ENCODE measurements around the gene RNF115.

Gene RNF115

DNA sequence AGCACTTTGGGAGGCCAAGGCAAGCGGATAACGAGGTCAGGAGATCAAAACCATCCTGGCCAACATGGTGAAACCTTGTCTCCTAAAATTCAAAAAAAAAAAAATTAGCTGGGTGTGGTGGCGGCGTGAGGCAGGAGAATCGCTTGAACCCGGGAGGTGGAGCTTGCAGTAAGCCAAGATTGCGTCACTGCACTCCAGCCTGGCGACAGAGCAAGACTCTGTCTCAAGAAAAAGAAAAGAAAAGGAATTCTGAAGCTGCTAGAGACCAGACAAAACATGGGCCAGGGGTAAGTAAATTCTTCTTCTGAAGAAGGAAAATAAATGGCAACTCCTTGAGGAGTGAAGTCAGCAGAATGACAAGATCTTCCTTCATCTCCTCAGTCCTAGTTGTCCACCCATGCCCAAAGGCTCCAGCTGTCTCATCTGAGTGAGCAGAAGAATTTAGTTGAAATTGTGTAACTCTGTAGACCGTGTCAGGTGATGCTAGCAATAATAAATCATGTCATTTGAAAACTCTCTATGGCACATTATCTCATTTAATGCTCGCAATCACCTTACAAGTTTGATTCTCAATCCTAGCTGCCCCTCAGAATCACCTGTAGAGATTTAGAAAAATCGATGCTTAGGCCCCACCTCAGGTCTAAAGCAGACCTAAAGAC is 131.0 kb downstream of the RNF115 start:
- Histone ChIP-seq H3K4me2 (ENCODE audit: insufficient read depth, low read length, poor library complexity, severe bottlenecking) (no peak overlapping the region), H3K9ac (ENCODE audit: low read depth, low read length, poor library complexity) (no peak overlapping the region), H3K36me3 (replicated peaks in 1 of 2; ENCODE audit: control insufficient read depth in 2 of 2, insufficient read depth in 2 of 2, low read length in 2 of 2) (no peaks in the 10 kb centered on the region), H2BK12ac (ENCODE audit: low read length) (no peak overlapping the region), H2AFZ (ENCODE audit: low read length) (no peak overlapping the region), H3K23ac (ENCODE audit: low read depth, low read length, poor library complexity) (no peak overlapping the region), H2BK5ac (ENCODE audit: low read length) (no peak overlapping the region), H3K18ac (ENCODE audit: low read length) (no peak overlapping the region), H3K14ac (ENCODE audit: low read length) (no peak overlapping the region), H3K9me3 (replicated peaks in 1 of 2; ENCODE audit: control insufficient read depth in 2 of 2, insufficient read depth in 1 of 2, low read depth in 1 of 2, low read length in 2 of 2) (no peaks in the 10 kb centered on the region), H3K79me1 (ENCODE audit: low read depth, low read length) (no peaks in the 10 kb centered on the region), H3K4me3 (ENCODE audit: low read length in 2 of 2) (no peak overlapping the region), H3K4ac (ENCODE audit: low read length) (no peak overlapping the region), H4K91ac (ENCODE audit: low read depth, low read length, poor library complexity) (no peak overlapping the region), H3K4me1 (ENCODE audit: control insufficient read depth in 2 of 2, insufficient read depth in 1 of 2, low read depth in 1 of 2, low read length in 2 of 2) (peaks cover 2 to 5% of the 10 kb centered on the region in 2 donors), H3K27ac (replicated peaks; ENCODE audit: low read length) (no peak overlapping the region), H4K8ac (ENCODE audit: low read depth, low read length) (no peak overlapping the region), H2AK5ac (ENCODE audit: low read depth, low read length) (no peak overlapping the region), H2BK120ac (ENCODE audit: low read depth, low read length) (no peak overlapping the region), H3K27me3 (ENCODE audit: control insufficient read depth in 3 of 3, insufficient read depth in 3 of 3, low read depth in 1 of 3, low read length in 3 of 3) (peaks cover 0 to 4% (median 0%) of the 10 kb centered on the region in 3 experiments), H2BK15ac (ENCODE audit: low read length) (no peak overlapping the region)
- no peak for DNase-seq (ENCODE audit: low spot score)
- no CpG with 5 or more reads among the region's 11 CpGs for WGBS, 2 donors (ENCODE audit: extremely low coverage in 2 of 2, insufficient read length in 2 of 2, insufficient replicate concordance in 1 of 2)

DNA sequence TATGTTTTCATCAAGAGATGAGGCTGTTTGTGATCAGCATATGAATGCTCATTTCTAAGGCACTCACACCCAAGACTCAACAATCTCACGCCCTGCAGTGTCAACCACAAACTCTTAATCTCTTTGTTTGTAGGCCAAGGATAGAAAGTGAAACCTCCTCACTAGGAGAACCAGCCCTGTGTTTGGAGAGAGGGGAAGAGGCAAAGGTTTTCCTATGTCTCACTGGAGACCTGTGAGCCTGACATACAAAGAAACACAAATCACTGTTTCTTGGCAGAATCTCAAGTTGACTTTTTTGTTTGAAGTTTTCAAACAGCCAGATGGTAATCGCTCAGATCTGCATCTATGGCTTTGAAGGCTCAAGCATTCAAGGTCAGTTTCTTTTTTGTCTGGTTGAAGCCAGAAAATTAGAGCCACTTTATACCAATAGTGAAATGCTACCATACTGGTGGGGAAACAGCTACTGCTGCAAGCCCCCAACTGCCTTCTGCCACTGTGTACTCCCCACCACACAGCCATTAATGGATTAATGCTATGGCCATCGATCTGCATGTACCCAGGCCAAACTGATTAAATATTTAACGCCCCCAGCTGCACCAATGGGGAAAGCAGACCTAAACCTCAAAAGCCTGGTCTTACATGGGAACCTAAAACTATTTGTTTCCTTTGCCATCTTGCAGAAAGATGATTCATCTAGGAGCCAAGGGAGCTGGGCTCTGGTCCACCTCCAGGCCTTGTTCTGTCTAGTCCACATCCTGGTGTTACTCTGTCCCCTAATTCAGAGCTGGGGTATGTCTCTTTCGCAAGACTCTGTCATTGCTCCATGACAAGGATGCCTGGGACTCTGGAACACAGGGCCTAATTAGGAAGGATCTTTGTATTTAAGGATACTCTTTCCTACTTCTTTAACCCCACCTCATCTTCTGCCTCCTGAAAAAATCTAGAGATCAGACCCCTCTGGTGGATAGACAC is 133.0 kb downstream of the RNF115 start:
- H3K4ac ChIP-seq (ENCODE audit: low read length): no peak overlapping the region
- H3K23ac ChIP-seq (ENCODE audit: low read depth, low read length, poor library complexity): no peak overlapping the region
- no peak overlapping the region for H2AK5ac ChIP-seq (ENCODE audit: low read depth, low read length)
- no peak overlapping the region for H3K4me2 ChIP-seq (ENCODE audit: insufficient read depth, low read length, poor library complexity, severe bottlenecking)
- no peaks in the 10 kb centered on the region for H3K36me3 ChIP-seq (replicated peaks in 1 of 2; ENCODE audit: control insufficient read depth in 2 of 2, insufficient read depth in 2 of 2, low read length in 2 of 2)
- peaks cover 0 to 5% of the 10 kb centered on the region in 2 donors for H3K4me1 ChIP-seq (ENCODE audit: control insufficient read depth in 2 of 2, insufficient read depth in 1 of 2, low read depth in 1 of 2, low read length in 2 of 2)
- peaks cover 0 to 2% (median 0%) of the 10 kb centered on the region in 3 experiments for H3K27me3 ChIP-seq (ENCODE audit: control insufficient read depth in 3 of 3, insufficient read depth in 3 of 3, low read depth in 1 of 3, low read length in 3 of 3)
- no peak overlapping the region for H2BK5ac ChIP-seq (ENCODE audit: low read length)
- H3K4me3 ChIP-seq (ENCODE audit: low read length in 2 of 2): no peak overlapping the region
- H2BK15ac ChIP-seq (ENCODE audit: low read length): no peak overlapping the region
- no peak overlapping the region for H3K18ac ChIP-seq (ENCODE audit: low read length)
- no CpG with 5 or more reads among the region's 5 CpGs for WGBS, 2 donors (ENCODE audit: extremely low coverage in 2 of 2, insufficient read length in 2 of 2, insufficient replicate concordance in 1 of 2)
- no peak overlapping the region for H2BK12ac ChIP-seq (ENCODE audit: low read length)
- no peak overlapping the region for H2BK120ac ChIP-seq (ENCODE audit: low read depth, low read length)
- H3K9ac ChIP-seq (ENCODE audit: low read depth, low read length, poor library complexity): no peak overlapping the region
- no peak overlapping the region for H4K8ac ChIP-seq (ENCODE audit: low read depth, low read length)
- H3K79me1 ChIP-seq (ENCODE audit: low read depth, low read length): no peaks in the 10 kb centered on the region
- H3K9me3 ChIP-seq (replicated peaks in 1 of 2; ENCODE audit: control insufficient read depth in 2 of 2, insufficient read depth in 1 of 2, low read depth in 1 of 2, low read length in 2 of 2): no peaks in the 10 kb centered on the region
- no peak overlapping the region for H3K14ac ChIP-seq (ENCODE audit: low read length)
- DNase-seq (ENCODE audit: low spot score): no peak
- no peak overlapping the region for H4K91ac ChIP-seq (ENCODE audit: low read depth, low read length, poor library complexity)
- no peak overlapping the region for H2AFZ ChIP-seq (ENCODE audit: low read length)
- H3K27ac ChIP-seq (replicated peaks; ENCODE audit: low read length): no peak overlapping the region

DNA sequence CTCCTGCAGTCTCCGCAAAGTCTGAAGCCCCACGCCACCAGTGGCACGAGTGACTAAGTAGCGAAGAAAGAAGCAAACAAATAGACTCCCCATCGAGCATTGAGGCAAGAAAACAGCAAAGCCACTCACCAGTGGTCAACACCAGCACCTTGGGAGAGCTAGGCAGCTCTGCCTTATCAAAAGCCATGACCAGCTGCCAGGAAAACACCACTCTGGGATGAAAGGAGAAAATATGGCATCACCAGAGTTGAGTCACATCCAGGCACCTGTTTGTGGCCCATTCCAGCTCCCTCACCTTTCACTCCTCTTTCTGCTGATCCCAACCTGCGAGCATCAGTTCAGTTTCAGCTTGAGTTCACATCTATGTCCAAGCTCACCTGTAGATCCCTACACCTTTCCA is 134.0 kb downstream of the RNF115 start:
- H3K4ac ChIP-seq (ENCODE audit: low read length): no peak overlapping the region
- no peak overlapping the region for H3K23ac ChIP-seq (ENCODE audit: low read depth, low read length, poor library complexity)
- no peak overlapping the region for H3K4me2 ChIP-seq (ENCODE audit: insufficient read depth, low read length, poor library complexity, severe bottlenecking)
- no peak overlapping the region for H4K91ac ChIP-seq (ENCODE audit: low read depth, low read length, poor library complexity)
- no peak overlapping the region for H3K27ac ChIP-seq (replicated peaks; ENCODE audit: low read length)
- H3K14ac ChIP-seq (ENCODE audit: low read length): no peak overlapping the region
- H2BK5ac ChIP-seq (ENCODE audit: low read length): no peak overlapping the region
- no peaks in the 10 kb centered on the region for H3K9me3 ChIP-seq (replicated peaks in 1 of 2; ENCODE audit: control insufficient read depth in 2 of 2, insufficient read depth in 1 of 2, low read depth in 1 of 2, low read length in 2 of 2)
- peaks cover 0 to 5% of the 10 kb centered on the region in 2 donors for H3K4me1 ChIP-seq (ENCODE audit: control insufficient read depth in 2 of 2, insufficient read depth in 1 of 2, low read depth in 1 of 2, low read length in 2 of 2)
- no peak overlapping the region for H2AK5ac ChIP-seq (ENCODE audit: low read depth, low read length)
- H2BK15ac ChIP-seq (ENCODE audit: low read length): no peak overlapping the region
- no peak overlapping the region for H2BK120ac ChIP-seq (ENCODE audit: low read depth, low read length)
- no peak overlapping the region for H3K18ac ChIP-seq (ENCODE audit: low read length)
- H3K27me3 ChIP-seq (ENCODE audit: control insufficient read depth in 3 of 3, insufficient read depth in 3 of 3, low read depth in 1 of 3, low read length in 3 of 3): no peaks in the 10 kb centered on the region
- H2AFZ ChIP-seq (ENCODE audit: low read length): no peak overlapping the region
- DNase-seq (ENCODE audit: low spot score): no peak
- no peaks in the 10 kb centered on the region for H3K36me3 ChIP-seq (replicated peaks in 1 of 2; ENCODE audit: control insufficient read depth in 2 of 2, insufficient read depth in 2 of 2, low read length in 2 of 2)
- no peaks in the 10 kb centered on the region for H3K79me1 ChIP-seq (ENCODE audit: low read depth, low read length)
- H3K4me3 ChIP-seq (ENCODE audit: low read length in 2 of 2): no peak overlapping the region
- no peak overlapping the region for H2BK12ac ChIP-seq (ENCODE audit: low read length)
- H3K9ac ChIP-seq (ENCODE audit: low read depth, low read length, poor library complexity): no peak overlapping the region
- WGBS, 2 donors (ENCODE audit: extremely low coverage in 2 of 2, insufficient read length in 2 of 2, insufficient replicate concordance in 1 of 2): no CpG with 5 or more reads among the region's 6 CpGs
- H4K8ac ChIP-seq (ENCODE audit: low read depth, low read length): no peak overlapping the region

DNA sequence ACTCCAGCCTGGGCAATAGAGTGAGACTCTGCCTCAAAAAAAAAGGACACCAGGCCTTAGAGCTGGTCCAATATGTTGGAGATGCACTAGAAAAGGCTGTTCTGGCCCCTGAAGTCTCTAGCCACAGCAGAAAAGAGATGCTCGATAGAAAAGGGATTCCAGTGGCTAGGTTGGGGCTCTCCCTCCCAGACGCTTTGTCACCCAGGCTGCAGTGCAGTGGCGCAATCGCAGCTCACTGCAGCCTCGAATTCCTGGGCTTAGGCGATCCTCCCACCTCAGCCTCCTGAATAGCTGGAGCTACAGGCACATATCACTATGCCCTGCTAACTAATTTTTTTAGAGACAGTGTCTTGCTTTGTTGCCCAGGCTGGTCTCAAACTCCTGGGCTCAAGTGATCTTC is 135.0 kb downstream of the RNF115 start:
- peaks cover 0 to 5% of the 10 kb centered on the region in 2 donors for H3K4me1 ChIP-seq (ENCODE audit: control insufficient read depth in 2 of 2, insufficient read depth in 1 of 2, low read depth in 1 of 2, low read length in 2 of 2)
- H3K9me3 ChIP-seq (replicated peaks in 1 of 2; ENCODE audit: control insufficient read depth in 2 of 2, insufficient read depth in 1 of 2, low read depth in 1 of 2, low read length in 2 of 2): no peaks in the 10 kb centered on the region
- H3K4me3 ChIP-seq (ENCODE audit: low read length in 2 of 2): peak overlapping the region in 1 of 2 donors; percentile 41
- no peaks in the 10 kb centered on the region for H3K27me3 ChIP-seq (ENCODE audit: control insufficient read depth in 3 of 3, insufficient read depth in 3 of 3, low read depth in 1 of 3, low read length in 3 of 3)
- no peak overlapping the region for H2AFZ ChIP-seq (ENCODE audit: low read length)
- H2BK15ac ChIP-seq (ENCODE audit: low read length): no peak overlapping the region
- H3K4ac ChIP-seq (ENCODE audit: low read length): no peak overlapping the region
- H3K36me3 ChIP-seq (replicated peaks in 1 of 2; ENCODE audit: control insufficient read depth in 2 of 2, insufficient read depth in 2 of 2, low read length in 2 of 2): no peaks in the 10 kb centered on the region
- no peak for DNase-seq (ENCODE audit: low spot score)
- no peak overlapping the region for H2BK120ac ChIP-seq (ENCODE audit: low read depth, low read length)
- no peak overlapping the region for H2AK5ac ChIP-seq (ENCODE audit: low read depth, low read length)
- no CpG with 5 or more reads among the region's 6 CpGs for WGBS, 2 donors (ENCODE audit: extremely low coverage in 2 of 2, insufficient read length in 2 of 2, insufficient replicate concordance in 1 of 2)
- no peak overlapping the region for H2BK12ac ChIP-seq (ENCODE audit: low read length)
- H4K8ac ChIP-seq (ENCODE audit: low read depth, low read length): no peak overlapping the region
- no peak overlapping the region for H3K14ac ChIP-seq (ENCODE audit: low read length)
- H3K23ac ChIP-seq (ENCODE audit: low read depth, low read length, poor library complexity): no peak overlapping the region
- no peak overlapping the region for H3K4me2 ChIP-seq (ENCODE audit: insufficient read depth, low read length, poor library complexity, severe bottlenecking)
- H3K18ac ChIP-seq (ENCODE audit: low read length): no peak overlapping the region
- no peak overlapping the region for H3K9ac ChIP-seq (ENCODE audit: low read depth, low read length, poor library complexity)
- no peaks in the 10 kb centered on the region for H3K79me1 ChIP-seq (ENCODE audit: low read depth, low read length)
- no peak overlapping the region for H3K27ac ChIP-seq (replicated peaks; ENCODE audit: low read length)
- no peak overlapping the region for H4K91ac ChIP-seq (ENCODE audit: low read depth, low read length, poor library complexity)
- no peak overlapping the region for H2BK5ac ChIP-seq (ENCODE audit: low read length)

Measured in neuronal stem cell (in vitro differentiated cells).